NB4 (cell line): ENCODE results near the gene ASAP3.

ENCODE experiments used
- POLR2A ChIP-seq: IDR thresholded peaks from 2 replicates; pipeline ENCODE4 v1.6.1; 2011; ENCODE audit warnings: mild to moderate bottlenecking; ENCODE audit not compliant: insufficient read length; ENCODE audit errors: extremely low read depth
- TF ChIP-seq, protein P1 (sequence below): IDR thresholded peaks from one replicate; pipeline ENCODE4 v1.5.1; 2012; ENCODE audit warnings: low read depth, low read length

DNA sequence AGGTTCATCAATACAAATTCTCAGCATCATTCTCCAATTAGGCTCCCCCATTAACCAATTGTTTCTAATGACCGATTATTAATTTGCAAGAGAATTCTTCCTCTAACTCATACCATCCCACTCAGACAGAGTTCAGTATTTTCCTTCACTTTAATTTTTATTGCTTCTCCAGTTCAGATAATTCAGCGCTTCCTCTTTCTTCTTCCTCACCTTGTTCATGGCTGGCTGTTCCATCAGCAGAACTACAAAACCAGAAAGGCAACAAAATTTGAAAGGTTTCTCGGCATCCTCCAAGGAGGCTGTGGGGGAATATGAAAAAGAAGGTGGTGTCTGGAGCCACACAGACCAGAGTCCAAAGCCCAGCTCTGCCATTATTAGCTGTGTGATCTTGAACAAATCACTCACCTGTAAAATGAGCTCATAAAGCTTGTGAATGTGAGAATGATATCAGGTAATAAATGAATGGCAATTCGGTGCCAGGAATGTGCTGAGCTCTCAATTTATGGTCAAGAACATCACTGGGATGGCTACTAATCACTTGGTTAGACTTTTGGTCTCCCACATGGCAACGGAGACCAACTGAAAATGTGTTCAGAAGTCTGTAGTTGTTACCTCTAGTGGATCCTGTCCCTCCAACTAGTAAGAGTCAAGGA lies 102.6 kb downstream of the ASAP3 start:
- TF ChIP-seq, protein P1, sequence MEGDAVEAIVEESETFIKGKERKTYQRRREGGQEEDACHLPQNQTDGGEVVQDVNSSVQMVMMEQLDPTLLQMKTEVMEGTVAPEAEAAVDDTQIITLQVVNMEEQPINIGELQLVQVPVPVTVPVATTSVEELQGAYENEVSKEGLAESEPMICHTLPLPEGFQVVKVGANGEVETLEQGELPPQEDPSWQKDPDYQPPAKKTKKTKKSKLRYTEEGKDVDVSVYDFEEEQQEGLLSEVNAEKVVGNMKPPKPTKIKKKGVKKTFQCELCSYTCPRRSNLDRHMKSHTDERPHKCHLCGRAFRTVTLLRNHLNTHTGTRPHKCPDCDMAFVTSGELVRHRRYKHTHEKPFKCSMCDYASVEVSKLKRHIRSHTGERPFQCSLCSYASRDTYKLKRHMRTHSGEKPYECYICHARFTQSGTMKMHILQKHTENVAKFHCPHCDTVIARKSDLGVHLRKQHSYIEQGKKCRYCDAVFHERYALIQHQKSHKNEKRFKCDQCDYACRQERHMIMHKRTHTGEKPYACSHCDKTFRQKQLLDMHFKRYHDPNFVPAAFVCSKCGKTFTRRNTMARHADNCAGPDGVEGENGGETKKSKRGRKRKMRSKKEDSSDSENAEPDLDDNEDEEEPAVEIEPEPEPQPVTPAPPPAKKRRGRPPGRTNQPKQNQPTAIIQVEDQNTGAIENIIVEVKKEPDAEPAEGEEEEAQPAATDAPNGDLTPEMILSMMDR, result no peak
- TF ChIP-seq POLR2A, result no peak
